T47D (cell line): Measurements from ENCODE around the gene CAPNS2.
A peak's percentile ranks its signal among the peaks of the same experiment; 100 is the strongest.

Source experiments
- DNase-seq, 2 experiments: peaks; one replicate each; pipeline versions ENCODE4 v3.0.0 to v3.0.0-alpha.2; 2011 to 2012; ENCODE audit warnings: low read depth in 1 of 2, low spot score in 1 of 2
- JUND ChIP-seq: IDR thresholded peaks from 2 replicates; pipeline ENCODE4 v1.6.1; 2012; ENCODE audit warnings: low read depth
- in situ Hi-C: cut with HindIII; loops from 2 replicates; pipeline ENCODE4 v1.10.0; 2016; ENCODE audit warnings: low sequenced_read_pairs, low pct_unique_long_range_greater_than_20kb

CAPNS2 gene

DNA sequence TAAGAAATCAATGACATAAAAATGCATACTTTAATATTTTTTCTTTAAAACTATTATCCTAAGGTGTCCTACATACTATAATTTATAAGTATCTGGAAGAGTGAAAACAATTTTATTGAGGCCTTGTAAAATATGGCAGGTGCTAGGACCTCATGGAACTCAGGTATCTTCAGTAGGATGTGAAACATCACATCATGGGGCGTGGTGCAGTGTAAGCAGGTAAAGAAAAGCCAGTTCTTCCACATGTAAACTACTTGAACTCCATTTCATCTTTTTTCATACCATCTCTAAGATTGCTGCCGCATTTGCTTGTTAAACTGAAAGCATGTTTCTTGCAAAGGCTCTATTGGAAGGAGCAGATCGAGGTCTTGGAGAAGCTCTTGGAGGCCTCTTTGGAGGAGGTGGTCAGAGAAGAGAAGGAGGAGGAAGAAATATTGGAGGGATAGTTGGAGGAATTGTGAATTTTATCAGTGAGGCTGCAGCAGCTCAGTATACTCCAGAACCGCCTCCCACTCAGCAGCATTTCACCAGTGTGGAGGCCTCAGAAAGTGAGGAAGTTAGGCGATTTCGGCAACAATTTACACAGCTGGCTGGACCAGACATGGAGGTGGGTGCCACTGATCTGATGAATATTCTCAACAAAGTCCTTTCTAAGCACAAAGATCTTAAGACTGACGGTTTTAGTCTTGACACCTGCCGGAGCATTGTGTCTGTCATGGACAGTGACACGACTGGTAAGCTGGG lies at the start of gene CAPNS2:
CAPNS2 (plus strand) TSS at position 253 of the 744 bp plus-strand sequence; CDS start at position 326, 73 bp downstream.
- in situ Hi-C loops: no loop called here
- no peak for TF ChIP-seq JUND
- DNase-seq: no peak

GRCh38 chr16:55521792-55522191 lies 44.7 kb upstream of the CAPNS2 start:
- no peak for DNase-seq
- in situ Hi-C loops: no loop called here
- TF ChIP-seq JUND: no peak

- no peak for DNase-seq
- TF ChIP-seq JUND: no peak
- in situ Hi-C loops: no loop called here
Measured at GRCh38 chr16:55526441-55526840, 40.0 kb upstream of the CAPNS2 start.

- no peak for TF ChIP-seq JUND
- in situ Hi-C loops: no loop called here
Measured at GRCh38 chr16:55527885-55528284, 38.6 kb upstream of the CAPNS2 start.

GRCh38 chr16:55529018-55529417 lies 37.5 kb upstream of the CAPNS2 start:
- TF ChIP-seq JUND: no peak
- no peak for DNase-seq
- in situ Hi-C loops: no loop called here

More at GRCh38 chr16:55527885-55528284, 38.6 kb upstream of the CAPNS2 start:
- no peak for DNase-seq

- peak in 1 of 2 experiments; percentile 5 for DNase-seq
- in situ Hi-C loops: no loop called here
- TF ChIP-seq JUND: no peak
Measured at GRCh38 chr16:55530316-55530856, 36.1 kb upstream of the CAPNS2 start.

GRCh38 chr16:55532227-55532626 lies 34.3 kb upstream of the CAPNS2 start:
- in situ Hi-C loops: no loop called here
- TF ChIP-seq JUND: no peak
- no peak for DNase-seq

- in situ Hi-C loops: no loop called here
- TF ChIP-seq JUND: no peak
Measured at GRCh38 chr16:55534756-55535155, 31.7 kb upstream of the CAPNS2 start.

DNA sequence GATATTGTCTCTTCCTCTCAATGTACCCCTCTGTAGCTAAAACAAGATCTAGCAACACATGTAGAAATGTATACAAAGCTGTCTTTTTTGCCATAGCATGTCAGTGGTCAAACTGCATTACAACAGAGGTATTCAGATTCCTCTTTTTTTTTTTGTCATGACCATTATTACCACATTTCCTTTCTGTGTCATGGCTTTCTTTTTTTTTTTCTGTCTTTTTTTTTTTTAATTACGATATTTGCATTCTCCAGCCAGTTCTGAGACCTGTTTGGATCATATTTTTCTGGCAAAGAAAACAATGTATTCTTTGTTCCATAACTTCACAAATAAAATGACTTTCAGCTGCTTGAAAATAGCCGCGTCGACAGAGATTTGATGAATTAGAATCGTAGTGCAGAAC lies 27.4 kb upstream of the CAPNS2 start:
- in situ Hi-C loops: no loop called here
- no peak for TF ChIP-seq JUND
- no peak for DNase-seq

More at GRCh38 chr16:55534756-55535155, 31.7 kb upstream of the CAPNS2 start:
- DNase-seq: no peak

DNA sequence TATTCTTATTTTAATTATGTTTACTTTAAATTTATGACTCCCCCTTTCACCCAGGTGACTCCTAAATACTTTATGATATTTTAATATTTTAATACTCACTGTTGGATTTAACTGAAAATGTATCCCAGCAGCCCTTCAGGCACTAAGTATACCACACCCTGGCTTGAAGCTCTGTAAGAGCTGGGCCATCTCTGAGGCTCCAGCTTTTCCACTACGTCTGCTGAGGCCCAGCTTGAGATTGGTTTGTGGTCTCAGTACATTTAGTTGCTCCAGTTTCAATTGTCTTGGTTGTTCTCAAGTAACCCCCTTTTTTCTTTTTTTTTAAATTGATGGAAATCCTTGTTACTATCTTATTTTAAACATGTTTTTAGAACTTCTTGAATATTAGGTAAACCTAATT lies 27.0 kb upstream of the CAPNS2 start:
- TF ChIP-seq JUND: no peak
- no peak for DNase-seq
- in situ Hi-C loops: no loop called here

- TF ChIP-seq JUND: no peak
- no peak for DNase-seq
- in situ Hi-C loops: no loop called here
Measured at GRCh38 chr16:55540221-55540620, 26.3 kb upstream of the CAPNS2 start.

DNA sequence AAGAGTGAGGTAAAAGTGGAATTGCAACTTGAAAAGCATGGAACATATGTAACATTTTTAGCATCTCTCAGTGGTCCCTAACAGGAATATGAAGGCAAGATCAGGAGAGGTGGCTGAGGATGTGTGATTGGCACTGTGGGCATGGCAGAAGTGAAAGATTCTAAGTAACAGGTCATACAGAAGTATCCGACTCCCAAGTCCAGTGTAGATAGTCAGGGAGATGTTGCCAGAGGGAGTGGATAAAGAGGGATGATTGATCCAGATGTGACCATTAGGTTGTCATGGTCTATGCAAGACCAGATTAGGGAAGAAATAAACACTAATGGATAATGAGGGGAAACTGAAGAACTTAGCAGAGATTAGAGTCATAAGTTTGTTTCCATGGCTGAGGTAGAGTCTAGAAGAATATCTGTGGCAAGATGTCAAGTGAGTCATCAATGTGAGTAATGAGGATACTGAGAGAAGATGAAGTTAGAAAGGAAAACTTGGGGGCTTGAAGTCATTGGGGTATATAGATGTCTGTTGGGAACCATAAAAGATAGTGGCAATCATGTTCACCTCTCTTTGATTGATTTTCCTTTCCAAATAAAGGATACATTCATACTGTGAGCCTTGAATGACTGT lies 23.9 kb upstream of the CAPNS2 start:
- in situ Hi-C loops: no loop called here
- no peak for DNase-seq
- TF ChIP-seq JUND: no peak

DNA sequence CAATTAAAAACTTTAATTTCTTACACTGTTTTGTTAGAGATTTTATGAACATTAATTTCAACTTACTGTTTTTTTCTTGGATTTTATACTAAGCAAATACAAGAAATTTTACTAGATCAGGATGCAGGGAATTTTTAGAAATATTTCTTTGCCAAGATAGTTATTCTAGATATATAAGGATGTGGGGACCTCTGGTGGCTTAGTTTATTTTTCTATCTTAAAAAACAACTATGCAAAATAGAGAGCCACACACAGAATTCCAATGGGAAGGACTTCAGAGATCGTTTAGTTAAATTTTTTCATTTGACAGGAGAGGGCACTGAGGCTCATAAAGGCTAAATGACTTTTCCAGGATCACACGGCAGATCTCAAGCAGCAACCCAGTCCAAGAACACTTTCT lies 23.0 kb upstream of the CAPNS2 start:
- in situ Hi-C loops: no loop called here
- peak in 1 of 2 experiments; percentile 31 for DNase-seq
- TF ChIP-seq JUND: no peak
